Psoas muscle (tissue), 8 donors: ENCODE data around the gene PGS1. TPM values are rescaled to one million over a fixed set of nuclear protein-coding genes. Genes with fewer than 3 reads are reported as not detected.
A peak's percentile ranks its signal among the peaks of the same experiment; 100 is the strongest.
"Not testable (repeated sequence)": the region's sequence is repeated elsewhere in the genome, so short reads cannot be mapped to it uniquely, and the experiment has no call there.

Experiments used
- ATAC-seq, 4 donors: fragments of 200-7000 bp; cut with Tn5 transposase; one replicate each; pipeline ENCODE4 v1.9.1; 2020; ENCODE audit warnings: moderate library complexity in 3 of 4, mild to moderate bottlenecking in 2 of 4
- DNase-seq, 2 donors: peaks; one replicate each; pipeline ENCODE4 v3.0.0-alpha.2; 2020
- H3K27ac ChIP-seq: fragments of 200-600 bp; one replicate; pipeline ENCODE4 v1.8.0; 2022
- H3K27me3 ChIP-seq, 3 donors: fragments of 200-600 bp in 1 of 3; one replicate each; pipeline versions ENCODE4 v1.6.1 to v1.8.0; 2013 to 2022; ENCODE audit warnings: low read length in 2 of 3, mild to moderate bottlenecking in 2 of 3, moderate library complexity in 1 of 3; ENCODE audit not compliant: insufficient read depth in 3 of 3
- H3K36me3 ChIP-seq, 2 donors: fragments of 200-600 bp in 1 of 2; one replicate each; pipeline versions ENCODE4 v1.6.1 to v1.8.0; 2013 to 2022; ENCODE audit warnings: low read depth in 1 of 2, mild to moderate bottlenecking in 1 of 2, moderate library complexity in 1 of 2; ENCODE audit not compliant: insufficient read depth in 1 of 2
- H3K4me1 ChIP-seq: fragments of 200-600 bp; one replicate; pipeline ENCODE4 v1.8.0; 2022
- H3K4me3 ChIP-seq: fragments of 200-600 bp; one replicate; pipeline ENCODE4 v1.8.0; 2022; ENCODE audit warnings: mild to moderate bottlenecking
- H3K9me3 ChIP-seq: fragments of 200-600 bp; one replicate; pipeline ENCODE4 v1.8.0; 2022
- CTCF ChIP-seq: fragments of 200-600 bp; IDR thresholded peaks from one replicate; pipeline ENCODE4 v1.8.0; 2022; ENCODE audit warnings: antibody characterized with exemption
- WGBS, 3 donors: extraction: QIAGEN DNeasy Blood & Tissue Kit; methylation state at CpG; one replicate each; pipeline versions ENCODE4 v1.1.6 to v1.1.7; 2013; 5-methylcytosine and 5-hydroxymethylcytosine counted together
- intact Hi-C, 2 donors: fragments of 100-400 bp; cut with DNase I; formaldehyde crosslinking; loops; one replicate each; pipeline versions ENCODE4 v1.11.0 to v1.14.2; 2022
- polyA plus RNA-seq, 3 donors: library from polyadenylated mRNA; stranded (reverse); fragments of 200-250 nt; gene quantifications; one replicate each; pipeline ENCODE4 v1.2.3, GENCODE V29; 2013
- total RNA-seq, 4 donors: library from RNA; stranded (reverse); fragmentation: NEBNext Ultra II Directional in 2 of 4; extraction: Animal tissue kit (Norgen Biotek cat#: 25700) in 2 of 4; gene quantifications; one replicate each; pipeline versions ENCODE4 v1.2.1 to v1.2.4, GENCODE V29; 2021 to 2023
- donor health status: healthy with polysubstance abuse.
- donor health status: DM: no; HTN: no; CAD: no; lungs with moderate emphysema.
- donor health status: Bipolar disorder and iron deficiency.
- donor health status: healthy.
- donor health status: DM: yes; HTN: yes; CAD: no.
- donor health status: DM: no; HTN: no; CAD: no.
- donor health status: DM: no; HTN: no; CAD: no.
- donor health status: DM: yes; HTN: yes; CAD: no.

The PGS1 gene
- total and polyA plus RNA-seq, 7 donors, result 10.2 to 24.2 (median 16.3) TPM

GRCh38 chr17:78461799-78462053 is 83.3 kb downstream of the PGS1 start:
- 62 to 79% (median 72%) methylated on average over 5 to 6 of the region's 6 CpGs for WGBS, 3 donors
- ATAC-seq, result no peak
- no peak for DNase-seq
- no peak overlapping the region for H3K4me3 ChIP-seq
- H3K27me3 ChIP-seq, result peaks cover 0 to 2% (median 0%) of the 10 kb centered on the region in 3 donors
- H3K9me3 ChIP-seq, result no peaks in the 10 kb centered on the region
- H3K27ac ChIP-seq, result no peak overlapping the region
- H3K4me1 ChIP-seq, result no peaks in the 10 kb centered on the region
- intact Hi-C loops, result loop anchor here in 1 of 2 donors (5.0 kb wide), 1 partner anchor 51 kb away; no protein-coding TSS in a partner anchor
- TF ChIP-seq CTCF, result no peak
- H3K36me3 ChIP-seq, result no peaks in the 10 kb centered on the region

GRCh38 chr17:78462148-78462547 is 83.7 kb downstream of the PGS1 start:
- no peak for ATAC-seq
- TF ChIP-seq CTCF, result no peak
- no peaks in the 10 kb centered on the region for H3K36me3 ChIP-seq
- intact Hi-C loops, result loop anchor here in 1 of 2 donors (5.0 kb wide), 1 partner anchor 50 kb away; no protein-coding TSS in a partner anchor
- WGBS, 3 donors, result 51 to 58% (median 55%) methylated on average over 7 to 8 of the region's 8 CpGs
- DNase-seq, result no peak
- no peaks in the 10 kb centered on the region for H3K9me3 ChIP-seq
- H3K27ac ChIP-seq, result no peak overlapping the region
- H3K4me3 ChIP-seq, result no peak overlapping the region
- no peaks in the 10 kb centered on the region for H3K4me1 ChIP-seq
- peaks cover 0 to 3% (median 0%) of the 10 kb centered on the region in 3 donors for H3K27me3 ChIP-seq

- intact Hi-C loops, H3K9me3 ChIP-seq, H3K27me3 ChIP-seq, H3K36me3 ChIP-seq, H3K4me3 ChIP-seq, H3K4me1 ChIP-seq, DNase-seq, H3K27ac ChIP-seq: not testable (repeated sequence)
- ATAC-seq, result peak in 1 of 4 donors; percentile 35
- WGBS, 3 donors, result 81 to 84% (median 82%) methylated on average over 18 to 19 of the region's 19 CpGs
These were observed 87.8 kb downstream of the PGS1 start for GRCh38 chr17:78466109-78466785.

GRCh38 chr17:78466786-78467715 is 88.6 kb downstream of the PGS1 start:
- Histone ChIP-seq H3K4me1 (no peaks in the 10 kb centered on the region), H3K4me3 (no peak overlapping the region), H3K36me3 (no peaks in the 10 kb centered on the region), H3K9me3 (no peaks in the 10 kb centered on the region), H3K27ac (no peak overlapping the region), H3K27me3 (peaks cover 0 to 4% (median 0%) of the 10 kb centered on the region in 3 donors)
- 88 to 89% (median 88%) methylated on average over 26 of the region's 26 CpGs for WGBS, 3 donors
- no peak for TF ChIP-seq CTCF
- intact Hi-C loops, result no loop called here
- no peak for DNase-seq
- peak in 1 of 4 donors; percentile 13 for ATAC-seq

- no peak for TF ChIP-seq CTCF
- DNase-seq (no peak), ATAC-seq (no peak)
- intact Hi-C loops, result no loop called here
- no peaks in the 10 kb centered on the region for H3K36me3 ChIP-seq
- no peak overlapping the region for H3K27ac ChIP-seq
- H3K9me3 ChIP-seq, result no peaks in the 10 kb centered on the region
- H3K4me1 ChIP-seq, result no peaks in the 10 kb centered on the region
- 80 to 84% (median 83%) methylated on average over 12 of the region's 12 CpGs for WGBS, 3 donors
- peaks cover 0 to 8% (median 4%) of the 10 kb centered on the region in 3 donors for H3K27me3 ChIP-seq
- no peak overlapping the region for H3K4me3 ChIP-seq
These were observed 89.9 kb downstream of the PGS1 start for GRCh38 chr17:78468366-78468765.
